IMR-90 (cell line): ENCODE results near the gene DAAM2.

ENCODE experiments used
- BHLHE40 ChIP-seq: fragments of 150-350 bp; IDR thresholded peaks from 2 replicates; pipeline ENCODE4 v1.6.1; 2016; ENCODE audit warnings: mild to moderate bottlenecking, low read depth, low read length
- CEBPB ChIP-seq: IDR thresholded peaks from 2 replicates; pipeline ENCODE4 v1.6.1; 2012; ENCODE audit warnings: low read depth, low read length, improper control_type of control experiment
- CHD1 ChIP-seq: IDR thresholded peaks from 2 replicates; pipeline ENCODE4 v1.6.1; 2012; ENCODE audit warnings: low read depth, low read length, improper control_type of control experiment
- ELK1 ChIP-seq: fragments of 150-350 bp; IDR thresholded peaks from 2 replicates; pipeline ENCODE4 v1.6.1; 2016; ENCODE audit warnings: low read depth, mild to moderate bottlenecking, low read length, moderate library complexity, borderline replicate concordance
- FOS ChIP-seq: fragments of 150-350 bp; IDR thresholded peaks from 2 replicates; pipeline ENCODE4 v1.6.1; 2016; ENCODE audit warnings: low read depth, low read length
- MAFK ChIP-seq: IDR thresholded peaks from 2 replicates; pipeline ENCODE4 v1.6.1; 2012; ENCODE audit warnings: low read depth, low read length, improper control_type of control experiment
- MAZ ChIP-seq: IDR thresholded peaks from 2 replicates; pipeline ENCODE4 v1.6.1; 2012; ENCODE audit warnings: low read depth, mild to moderate bottlenecking, low read length, improper control_type of control experiment, moderate library complexity, borderline replicate concordance
- MXI1 ChIP-seq: IDR thresholded peaks from 2 replicates; pipeline ENCODE4 v1.6.1; 2012; ENCODE audit warnings: low read depth, mild to moderate bottlenecking, low read length, moderate library complexity, borderline replicate concordance
- POLR2A ChIP-seq: IDR thresholded peaks from 2 replicates; pipeline ENCODE4 v1.6.1; 2012; ENCODE audit warnings: mild to moderate bottlenecking, low read depth, low read length
- RCOR1 ChIP-seq: IDR thresholded peaks from 2 replicates; pipeline ENCODE4 v1.6.1; 2012; ENCODE audit warnings: mild to moderate bottlenecking, low read length, improper control_type of control experiment; ENCODE audit not compliant: insufficient replicate concordance
- RFX5 ChIP-seq: IDR thresholded peaks from 2 replicates; pipeline ENCODE4 v1.8.0; 2012; ENCODE audit warnings: low read depth, mild to moderate bottlenecking, low read length, moderate library complexity
- SMC3 ChIP-seq: fragments of 150-350 bp; IDR thresholded peaks from 2 replicates; pipeline ENCODE4 v1.6.1; 2016; ENCODE audit warnings: low read depth, mild to moderate bottlenecking, antibody characterized with exemption, low read length, moderate library complexity
- USF2 ChIP-seq: fragments of 150-350 bp; IDR thresholded peaks from 2 replicates; pipeline ENCODE4 v1.6.1; 2017; ENCODE audit warnings: mild to moderate bottlenecking, antibody characterized with exemption, low read length, low read depth
- TF ChIP-seq, protein P1 (sequence below): conservative IDR thresholded peaks from 2 replicates; pipeline ENCODE4 v1.5.1; 2012; ENCODE audit warnings: mild to moderate bottlenecking, low read depth, low read length, improper control_type of control experiment

GRCh38 chr6:39848171-39848570 is 56.0 kb downstream of the DAAM2 start:
- TF ChIP-seq, protein P1, sequence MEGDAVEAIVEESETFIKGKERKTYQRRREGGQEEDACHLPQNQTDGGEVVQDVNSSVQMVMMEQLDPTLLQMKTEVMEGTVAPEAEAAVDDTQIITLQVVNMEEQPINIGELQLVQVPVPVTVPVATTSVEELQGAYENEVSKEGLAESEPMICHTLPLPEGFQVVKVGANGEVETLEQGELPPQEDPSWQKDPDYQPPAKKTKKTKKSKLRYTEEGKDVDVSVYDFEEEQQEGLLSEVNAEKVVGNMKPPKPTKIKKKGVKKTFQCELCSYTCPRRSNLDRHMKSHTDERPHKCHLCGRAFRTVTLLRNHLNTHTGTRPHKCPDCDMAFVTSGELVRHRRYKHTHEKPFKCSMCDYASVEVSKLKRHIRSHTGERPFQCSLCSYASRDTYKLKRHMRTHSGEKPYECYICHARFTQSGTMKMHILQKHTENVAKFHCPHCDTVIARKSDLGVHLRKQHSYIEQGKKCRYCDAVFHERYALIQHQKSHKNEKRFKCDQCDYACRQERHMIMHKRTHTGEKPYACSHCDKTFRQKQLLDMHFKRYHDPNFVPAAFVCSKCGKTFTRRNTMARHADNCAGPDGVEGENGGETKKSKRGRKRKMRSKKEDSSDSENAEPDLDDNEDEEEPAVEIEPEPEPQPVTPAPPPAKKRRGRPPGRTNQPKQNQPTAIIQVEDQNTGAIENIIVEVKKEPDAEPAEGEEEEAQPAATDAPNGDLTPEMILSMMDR: no peak
- TF ChIP-seq SMC3: no peak
- no peak for TF ChIP-seq POLR2A
- no peak for TF ChIP-seq RCOR1
- no peak for TF ChIP-seq FOS
- TF ChIP-seq ELK1: no peak
- TF ChIP-seq CHD1: no peak
- no peak for TF ChIP-seq USF2
- no peak for TF ChIP-seq CEBPB
- TF ChIP-seq MXI1: no peak
- TF ChIP-seq MAZ: no peak
- TF ChIP-seq MAFK: no peak
- no peak for TF ChIP-seq RFX5
- TF ChIP-seq BHLHE40: no peak
